SH-SY5Y (cell line): ENCODE data around the gene DCLK1.

Source experiments
- GATA2 ChIP-seq: IDR thresholded peaks from 2 replicates; pipeline ENCODE4 v1.6.1; 2011; ENCODE audit warnings: mild to moderate bottlenecking, low read depth, low read length
- GATA3 ChIP-seq: IDR thresholded peaks from 2 replicates; pipeline ENCODE4 v1.6.1; 2011; ENCODE audit warnings: low read depth, mild to moderate bottlenecking, low read length, moderate library complexity

GRCh38 chr13:35961461-35962220, 169.5 kb downstream of the DCLK1 start:
- no peak for TF ChIP-seq GATA3
- TF ChIP-seq GATA2 = no peak
